IPS-NIHi7 (cell line): ENCODE measurements around the gene C2CD4B.

Experiments used
- DNase-seq: peaks from one replicate; pipeline ENCODE4 v3.0.0; 2012; ENCODE audit warnings: mixed read lengths; ENCODE audit errors: extremely low spot score

Gene C2CD4B

DNA sequence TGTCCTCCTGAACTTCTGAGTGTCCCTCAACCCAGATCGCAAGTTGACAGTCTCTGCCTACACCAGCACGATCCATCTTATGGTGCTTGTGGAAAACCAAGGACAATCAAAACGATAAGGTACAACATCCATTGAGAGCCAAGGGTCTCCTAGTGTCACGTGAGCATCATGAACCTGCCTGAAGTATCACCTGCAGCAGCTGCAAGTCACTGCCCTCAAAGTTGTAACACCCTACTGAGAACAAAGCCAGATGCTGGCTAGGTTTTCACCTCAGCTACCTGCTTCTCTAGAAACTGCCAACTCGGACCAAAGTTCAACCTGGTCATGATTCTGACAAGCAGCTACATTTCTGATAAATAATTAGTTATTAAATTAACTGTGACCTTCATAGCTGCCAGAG lies 17.5 kb downstream of the C2CD4B start:
- no peak for DNase-seq

DNA sequence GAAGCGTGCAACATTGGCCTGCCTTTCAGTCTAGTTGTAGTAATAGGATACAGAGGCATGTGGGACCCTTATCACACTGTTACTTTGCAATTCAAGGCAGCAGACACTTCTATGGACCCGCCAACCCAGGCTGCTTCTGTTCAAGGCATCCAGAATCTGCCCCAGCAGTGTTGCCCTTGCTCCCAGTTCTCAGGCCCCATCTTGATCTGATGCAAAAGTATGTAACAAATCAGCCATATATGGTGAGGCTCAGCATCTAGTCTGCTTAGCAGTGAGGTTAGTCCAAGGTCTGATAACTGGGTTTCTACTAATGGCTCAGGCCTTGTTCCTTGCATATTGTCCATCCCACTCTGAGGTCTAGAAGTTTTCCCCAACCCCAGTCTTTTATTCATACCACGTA lies 17.9 kb downstream of the C2CD4B start:
- no peak for DNase-seq

DNA sequence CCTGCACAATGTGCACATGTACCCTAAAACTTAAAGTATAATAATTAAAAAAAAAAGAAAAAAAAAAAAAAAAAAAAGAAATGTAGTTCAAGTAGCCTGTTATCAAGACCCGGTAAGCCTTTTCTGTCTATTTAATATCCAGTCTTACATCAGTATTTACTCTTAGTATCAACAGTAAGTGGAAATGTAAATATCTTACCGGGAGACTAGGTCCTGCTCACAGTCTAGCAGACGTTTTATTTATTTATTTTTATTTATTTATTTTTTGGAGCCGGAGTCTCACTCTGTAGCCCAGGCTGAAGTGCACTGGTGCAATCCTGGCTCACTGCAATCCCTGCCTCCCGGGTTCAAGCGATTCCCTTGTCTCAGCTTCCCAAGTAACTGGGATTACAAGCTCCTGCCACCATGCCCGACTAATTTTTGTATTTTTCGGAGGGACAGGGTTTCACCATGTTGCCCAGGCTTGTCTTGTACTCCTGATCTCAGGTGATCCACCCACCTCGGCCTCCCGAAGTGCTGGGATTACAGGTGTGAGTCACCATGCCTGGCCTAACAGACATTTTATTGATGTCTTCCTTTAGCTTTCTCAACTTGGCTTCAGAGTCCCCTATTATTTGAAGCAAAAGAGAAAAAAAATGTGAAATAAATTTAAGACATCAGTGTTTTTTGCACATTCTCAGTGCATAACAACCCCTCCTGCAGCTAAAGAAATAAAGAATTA lies 19.9 kb downstream of the C2CD4B start:
- no peak for DNase-seq

DNA sequence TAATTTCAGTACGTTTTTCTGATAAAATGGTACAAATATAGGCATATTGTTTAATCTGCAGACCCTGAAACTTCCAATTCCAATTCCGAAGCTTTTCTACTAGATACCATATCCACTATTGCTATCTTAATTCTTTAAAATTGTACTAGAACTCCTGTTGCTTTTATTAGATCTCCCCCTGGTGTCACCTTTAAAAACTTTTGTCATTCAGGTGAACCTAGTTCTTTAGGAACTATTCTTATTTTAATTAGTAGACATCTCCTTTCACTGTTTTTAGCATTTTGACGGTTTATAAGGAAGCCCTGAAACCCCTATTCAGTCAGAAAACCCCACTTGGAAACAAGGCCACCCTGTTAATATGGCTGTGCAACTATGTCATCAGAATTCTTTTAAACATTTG lies 22.3 kb downstream of the C2CD4B start:
- DNase-seq = no peak

DNA sequence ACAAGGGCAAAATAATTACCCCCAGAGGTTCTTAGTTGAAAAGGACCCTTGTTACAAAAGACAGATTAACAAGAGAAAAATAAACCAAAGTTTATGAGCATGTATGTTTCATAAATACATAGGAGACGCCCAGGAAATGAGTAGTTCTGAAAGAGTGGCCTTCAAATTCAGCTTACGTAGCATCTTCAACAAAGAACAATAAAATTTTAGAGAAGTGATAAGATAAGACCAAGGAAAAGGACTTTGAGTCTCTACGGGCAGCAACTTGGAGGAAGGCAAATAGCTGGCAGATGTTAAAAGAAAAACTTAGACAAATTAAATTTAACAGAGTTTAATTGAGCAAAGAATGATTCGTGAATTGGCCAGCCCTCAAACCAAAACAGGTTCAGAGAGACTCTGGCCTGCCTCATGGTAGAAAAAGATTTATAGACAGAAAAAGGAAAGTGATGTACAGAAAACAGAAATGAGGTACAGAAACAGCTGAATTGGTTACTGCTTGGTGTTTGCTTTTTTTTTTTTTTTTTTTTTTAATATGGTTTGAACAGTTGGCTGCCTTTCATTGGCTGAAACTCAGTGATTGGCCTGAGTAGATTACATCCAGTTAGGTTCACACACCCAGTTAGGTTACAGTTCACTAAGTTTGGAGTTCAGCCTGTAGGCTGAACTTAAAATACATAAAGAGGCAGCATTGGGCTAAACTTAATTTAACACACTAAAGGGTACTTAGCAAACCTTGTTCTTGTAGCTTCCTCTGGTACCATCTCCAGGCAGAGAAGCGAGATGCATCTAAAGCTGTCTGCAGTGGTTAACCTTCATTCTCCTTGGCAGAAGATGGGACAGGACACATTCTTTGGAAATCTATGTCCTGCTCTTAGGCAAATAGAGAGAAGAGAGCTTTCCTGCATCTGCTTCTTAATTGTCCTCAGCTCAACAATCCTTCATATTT lies 23.2 kb downstream of the C2CD4B start:
- DNase-seq = no peak

DNA sequence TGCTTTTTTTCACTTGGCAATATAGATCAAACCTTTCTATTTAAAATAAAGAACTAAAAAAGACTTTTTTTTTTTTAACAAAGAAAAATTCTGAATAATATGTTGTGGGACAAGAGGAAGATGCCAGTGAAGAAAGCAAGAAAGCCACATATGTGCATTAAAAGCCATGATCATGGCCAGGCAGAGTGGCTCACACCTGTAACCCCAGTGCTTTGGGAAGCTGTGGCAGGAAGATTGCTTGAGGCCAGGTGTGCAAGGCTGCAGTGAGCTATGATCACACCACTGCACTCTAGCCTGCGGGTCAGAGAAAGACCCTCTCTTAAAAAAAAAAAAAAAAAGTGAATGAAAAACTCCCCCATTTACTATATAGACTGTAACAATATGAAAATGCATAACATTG lies 23.9 kb downstream of the C2CD4B start:
- DNase-seq = no peak

DNA sequence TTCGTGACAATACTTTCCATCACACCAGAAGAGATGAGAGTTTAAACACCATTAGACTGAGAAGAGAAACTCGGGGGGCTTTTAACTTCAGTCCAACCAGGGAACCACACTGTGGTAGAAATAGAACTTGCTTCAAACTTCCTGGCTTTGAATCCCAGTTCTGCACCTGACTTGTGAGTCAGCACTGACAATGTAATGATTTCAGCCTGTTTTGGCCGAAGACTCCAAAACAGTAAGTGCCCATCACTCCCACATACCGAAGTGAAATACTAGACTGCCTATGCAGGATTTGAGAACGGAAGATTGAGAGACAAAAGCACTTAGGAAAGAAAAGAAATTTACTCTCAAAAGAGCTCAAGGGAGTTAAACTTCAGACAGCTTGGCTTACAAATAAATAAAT lies 27.0 kb downstream of the C2CD4B start:
- DNase-seq = no peak

DNA sequence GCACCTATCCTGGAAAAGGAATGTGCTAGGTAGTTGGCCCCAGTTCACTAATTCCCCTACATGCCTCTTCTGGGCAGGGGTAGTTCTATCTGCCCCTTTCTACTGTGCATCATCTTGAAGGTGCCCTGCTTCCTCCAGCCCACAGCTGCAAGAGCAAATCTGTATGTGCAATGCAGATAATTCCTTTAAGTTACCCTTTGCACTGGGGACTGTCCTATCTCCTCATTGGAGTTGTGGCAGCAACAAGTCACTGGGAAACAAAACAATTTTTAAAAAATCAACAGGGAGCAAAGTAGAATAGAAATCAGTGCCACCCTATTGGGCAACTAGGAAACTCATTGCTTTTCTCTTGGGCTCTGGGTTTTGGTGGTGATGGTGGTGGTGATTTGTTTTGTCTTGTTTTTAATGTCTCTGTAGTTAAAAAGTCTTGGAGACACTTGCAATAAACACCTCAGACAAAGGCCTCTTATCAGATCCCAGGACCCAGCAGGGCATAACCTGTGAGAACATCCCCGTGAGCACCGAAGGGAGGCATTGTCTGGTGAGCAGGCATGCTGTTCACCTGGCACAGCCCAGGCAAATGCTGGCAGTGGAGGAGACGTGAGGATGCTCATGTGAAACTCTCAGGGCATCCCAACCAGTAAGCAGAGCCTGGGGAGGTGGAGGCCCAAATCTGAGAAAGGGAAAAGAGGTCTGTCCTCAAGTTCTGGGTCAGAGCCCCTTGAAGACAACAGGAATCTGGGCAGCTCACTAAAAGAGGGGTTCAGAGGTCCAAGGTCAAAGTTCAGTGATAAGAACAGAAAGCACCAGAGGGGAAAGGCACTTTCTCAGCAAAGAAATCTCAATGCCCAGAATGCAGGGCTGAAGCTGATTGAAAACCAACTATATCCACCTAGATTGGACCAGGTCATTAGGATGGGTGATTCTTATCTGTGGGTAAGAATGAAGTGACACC lies 27.9 kb downstream of the C2CD4B start:
- DNase-seq = no peak

DNA sequence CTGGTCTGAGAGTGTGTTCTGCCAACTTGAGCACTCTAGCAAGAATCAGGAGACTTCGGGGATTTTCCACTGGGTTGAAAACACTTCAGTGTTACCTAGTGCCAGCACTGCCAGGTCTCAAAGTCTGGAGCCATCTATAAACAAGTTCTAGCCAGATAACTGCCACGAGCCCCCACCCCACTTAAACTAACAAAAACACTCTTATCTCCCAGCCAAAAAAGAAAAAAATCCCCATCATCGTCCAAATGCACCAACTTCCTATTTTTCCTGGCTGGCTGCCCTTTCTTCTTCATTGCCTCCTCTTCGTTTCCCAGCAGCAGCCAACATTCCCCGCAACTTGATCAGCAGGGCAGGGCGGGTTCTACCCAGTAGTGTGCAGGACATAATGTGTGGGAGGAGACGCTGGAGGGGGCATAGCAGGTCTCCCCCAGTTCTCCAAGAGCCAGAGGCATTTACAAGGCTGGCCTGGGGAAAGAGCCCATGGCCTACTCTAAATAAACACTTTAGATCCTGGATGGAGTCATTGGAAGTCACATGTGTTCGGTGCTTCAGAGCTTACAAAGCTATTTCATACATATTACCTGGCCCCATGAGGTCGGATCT lies 29.5 kb downstream of the C2CD4B start:
- DNase-seq = no peak

DNA sequence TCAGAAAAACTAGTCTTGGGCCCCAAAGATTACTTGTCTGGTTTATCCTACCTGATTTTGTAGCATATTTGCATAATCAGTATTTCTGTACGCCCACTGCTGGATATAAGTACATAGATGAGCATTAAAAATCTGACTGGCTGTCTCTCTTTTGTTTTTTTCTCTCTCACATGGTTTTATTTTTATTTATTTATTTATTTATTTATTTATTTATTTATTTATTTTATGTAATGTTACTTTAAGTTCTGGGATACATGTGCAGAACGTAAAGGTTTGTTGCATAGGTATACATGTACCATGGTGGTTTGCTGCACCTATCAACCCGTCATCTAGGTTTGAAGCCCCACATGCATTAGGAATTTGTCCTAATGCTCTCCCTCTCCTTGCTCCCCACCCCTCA lies 31.9 kb downstream of the C2CD4B start:
- no peak for DNase-seq

DNA sequence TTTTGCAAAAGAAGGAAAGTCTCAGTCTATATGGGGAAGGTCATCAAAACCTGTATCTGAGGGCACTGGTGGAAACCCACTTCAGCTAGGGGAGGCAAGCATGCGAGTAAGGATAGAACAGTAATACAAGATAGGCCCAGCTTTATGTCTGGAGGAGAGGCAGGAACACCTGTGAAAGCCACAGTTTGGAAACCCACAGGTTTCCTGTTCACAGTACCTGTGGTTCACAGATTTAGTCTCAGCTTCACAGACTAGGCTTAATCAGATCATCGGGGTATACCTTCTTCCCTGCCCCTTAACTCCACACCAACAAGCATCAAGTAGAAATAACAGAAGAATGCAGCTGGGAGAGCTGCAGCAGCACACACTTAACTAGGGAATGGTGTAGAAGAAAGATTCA lies 36.2 kb downstream of the C2CD4B start:
- DNase-seq = no peak

DNA sequence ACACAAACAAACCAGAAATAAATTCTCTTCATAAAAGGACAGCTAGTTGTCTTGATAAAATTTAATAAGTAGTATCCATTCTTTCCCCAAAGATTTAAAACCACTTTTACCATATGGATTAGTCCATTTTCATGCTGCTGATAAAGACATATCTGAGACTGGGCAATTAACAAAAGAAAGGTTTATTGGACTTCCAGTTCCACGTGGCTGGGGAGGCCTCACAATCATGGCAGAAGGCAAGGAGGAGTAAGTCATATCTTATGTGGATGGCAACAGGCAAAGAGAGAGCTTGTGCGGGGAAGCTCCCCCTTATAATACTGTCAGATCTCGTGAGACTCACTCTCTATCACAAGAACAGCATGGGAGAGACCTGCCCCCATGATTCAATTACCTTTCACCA lies 38.7 kb downstream of the C2CD4B start:
- no peak for DNase-seq

DNA sequence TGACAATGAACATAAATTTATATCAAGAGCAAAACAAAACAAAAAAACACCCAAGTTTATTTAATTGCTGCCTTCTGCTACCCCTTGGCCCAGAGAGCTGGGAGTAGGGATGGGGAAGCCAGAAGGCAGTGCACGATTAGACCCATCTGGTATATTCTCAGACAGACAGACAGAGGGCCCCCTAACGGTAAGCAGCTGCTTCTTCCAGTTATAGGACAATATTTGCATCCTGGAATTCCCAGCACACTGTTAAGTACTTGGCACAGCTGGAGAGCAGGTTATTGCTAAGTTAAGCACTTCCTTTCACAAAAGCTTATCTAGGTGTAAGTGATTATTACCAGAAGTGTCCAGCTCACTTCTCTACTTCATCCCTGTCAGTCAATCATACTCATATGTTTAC lies 39.3 kb downstream of the C2CD4B start:
- no peak for DNase-seq

DNA sequence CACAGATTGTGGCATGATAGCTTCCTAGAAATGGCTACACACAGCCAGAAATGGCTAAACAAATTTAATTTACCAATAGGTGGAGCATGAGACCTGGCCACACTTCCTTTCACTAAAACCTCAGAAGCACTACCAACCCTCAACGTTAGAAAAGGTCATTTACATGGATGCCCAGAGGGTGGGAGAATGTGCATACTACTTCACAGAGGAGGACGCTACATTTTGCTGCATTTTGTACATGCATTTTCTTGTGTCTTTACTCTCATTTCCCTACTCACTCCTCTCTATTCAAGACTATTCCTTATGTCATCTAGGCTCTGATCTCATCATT lies 40.1 kb downstream of the C2CD4B start:
- no peak for DNase-seq

DNA sequence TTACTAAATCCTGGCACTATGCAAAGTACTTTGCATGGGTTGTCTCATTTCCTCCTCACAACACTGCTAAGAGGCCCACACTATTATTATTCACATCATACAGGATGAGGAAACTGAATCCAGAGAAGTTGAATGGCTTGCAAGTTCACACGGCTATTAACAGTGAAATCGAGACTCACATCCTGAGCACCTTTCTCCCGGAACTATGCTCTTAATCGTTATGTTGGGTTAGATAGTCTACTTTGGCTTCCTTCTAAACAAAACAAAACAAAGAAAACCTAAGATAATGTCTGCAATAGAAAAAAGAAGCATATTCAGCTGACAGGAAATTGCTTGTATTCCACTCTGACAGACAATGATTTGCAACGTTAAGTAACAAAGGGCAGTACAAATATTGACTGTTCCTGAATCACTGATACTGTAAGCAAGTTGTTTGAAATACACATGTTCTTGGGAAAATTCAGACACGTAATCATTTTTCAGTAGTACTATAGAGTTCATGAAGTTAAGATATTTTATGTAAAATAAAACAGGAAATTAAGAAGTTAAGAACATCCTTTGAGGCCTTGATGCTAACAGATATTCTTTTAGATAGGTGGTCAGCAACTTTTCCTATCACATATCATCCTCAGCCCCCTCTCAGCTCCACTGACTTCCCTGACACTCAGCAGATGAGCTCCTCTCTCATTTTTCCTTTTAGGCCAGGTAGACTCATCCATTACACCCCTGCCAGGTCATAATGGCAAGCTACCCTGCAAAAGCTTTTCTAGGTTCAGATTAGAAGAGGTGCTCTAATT lies 40.7 kb downstream of the C2CD4B start:
- DNase-seq = no peak

DNA sequence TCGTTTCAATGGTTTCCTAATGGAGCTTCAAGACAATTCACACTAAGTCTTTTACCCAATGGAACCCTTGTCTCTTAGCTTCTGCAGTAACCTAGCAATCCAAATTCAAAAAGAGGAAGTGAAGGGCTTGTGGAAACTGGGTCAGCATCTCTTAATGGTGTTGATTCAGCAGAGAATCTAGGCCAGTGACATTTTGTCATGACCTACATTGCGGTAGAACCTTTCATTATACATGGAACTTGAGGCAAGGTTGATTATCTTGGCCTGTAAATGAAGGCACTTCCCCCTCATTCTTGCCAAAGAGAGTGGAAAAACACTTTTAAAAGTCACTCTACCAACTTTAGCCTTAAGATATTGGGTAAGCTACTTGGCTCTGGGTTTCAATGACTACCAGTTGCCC lies 42.8 kb downstream of the C2CD4B start:
- DNase-seq = no peak

DNA sequence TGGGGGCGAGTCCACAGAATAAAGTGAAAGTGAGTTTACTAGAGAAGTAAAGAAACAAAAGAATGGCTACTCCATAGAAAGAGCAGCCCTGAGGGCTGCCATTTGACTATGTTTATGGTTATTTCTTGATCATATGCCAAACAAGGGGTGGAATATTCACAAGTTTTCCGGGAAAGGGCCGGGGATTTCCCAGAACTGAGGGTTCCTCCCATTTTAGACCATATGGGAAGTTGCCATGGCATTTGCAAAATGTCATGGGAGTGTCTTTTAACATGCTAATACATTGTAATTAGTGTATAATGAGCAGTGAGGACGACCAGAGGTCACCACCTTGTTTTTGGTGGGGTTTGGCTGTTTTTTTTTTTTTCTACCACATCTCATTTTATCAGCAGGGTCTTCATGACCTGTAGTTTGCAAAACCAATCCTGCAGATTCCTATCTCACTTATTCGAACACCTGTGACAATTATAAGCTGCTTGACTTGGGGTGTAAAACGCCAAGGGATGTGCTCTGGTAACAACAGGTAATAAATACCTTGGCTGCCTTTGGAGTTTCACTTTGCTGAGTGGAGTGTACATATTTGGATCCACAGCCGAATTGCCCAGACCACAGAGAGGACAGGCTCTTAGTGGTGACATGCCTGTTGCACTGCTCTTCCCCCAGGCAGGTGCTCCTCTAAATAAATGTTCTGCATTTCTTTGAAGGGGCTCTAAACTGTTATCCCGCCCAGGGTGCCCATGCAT lies 43.6 kb downstream of the C2CD4B start:
- no peak for DNase-seq

DNA sequence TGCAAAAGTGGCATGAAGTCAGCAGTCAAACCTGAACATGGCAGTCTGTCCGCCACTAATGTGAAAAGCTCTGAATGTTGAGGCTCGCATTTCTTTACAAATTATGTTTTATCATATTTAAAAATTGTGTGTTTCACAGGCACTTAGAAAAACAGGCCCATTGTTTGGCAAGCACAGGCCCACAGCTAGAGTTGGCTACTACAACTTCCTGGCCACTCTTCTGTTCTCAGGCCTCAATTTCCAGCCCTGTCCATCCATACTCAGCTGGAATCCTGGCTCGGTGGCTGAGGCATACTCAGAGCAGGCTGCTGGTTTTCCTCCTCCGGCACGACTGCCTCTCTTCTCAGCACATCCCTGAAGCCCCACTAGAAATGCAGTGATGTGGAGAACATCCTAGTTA lies 44.3 kb downstream of the C2CD4B start:
- DNase-seq = no peak

DNA sequence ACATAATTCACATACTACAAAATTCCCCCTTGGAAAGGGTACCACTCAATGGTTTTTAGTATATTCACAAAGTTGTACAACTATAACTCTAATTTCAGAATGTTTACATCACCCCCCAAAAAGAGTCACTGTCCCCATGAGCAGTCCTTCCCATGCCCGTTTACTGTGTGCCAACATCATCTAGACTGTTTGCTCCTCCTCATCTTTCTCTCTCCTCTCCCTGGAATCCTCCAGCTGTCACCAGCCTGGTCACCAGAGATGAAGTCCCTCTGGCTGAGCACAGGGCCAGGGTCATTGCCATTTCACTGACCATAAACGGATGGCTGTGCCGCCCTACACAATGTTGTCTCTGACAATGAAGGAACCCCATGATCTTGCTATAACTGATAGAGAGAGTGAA lies 45.2 kb downstream of the C2CD4B start:
- no peak for DNase-seq

DNA sequence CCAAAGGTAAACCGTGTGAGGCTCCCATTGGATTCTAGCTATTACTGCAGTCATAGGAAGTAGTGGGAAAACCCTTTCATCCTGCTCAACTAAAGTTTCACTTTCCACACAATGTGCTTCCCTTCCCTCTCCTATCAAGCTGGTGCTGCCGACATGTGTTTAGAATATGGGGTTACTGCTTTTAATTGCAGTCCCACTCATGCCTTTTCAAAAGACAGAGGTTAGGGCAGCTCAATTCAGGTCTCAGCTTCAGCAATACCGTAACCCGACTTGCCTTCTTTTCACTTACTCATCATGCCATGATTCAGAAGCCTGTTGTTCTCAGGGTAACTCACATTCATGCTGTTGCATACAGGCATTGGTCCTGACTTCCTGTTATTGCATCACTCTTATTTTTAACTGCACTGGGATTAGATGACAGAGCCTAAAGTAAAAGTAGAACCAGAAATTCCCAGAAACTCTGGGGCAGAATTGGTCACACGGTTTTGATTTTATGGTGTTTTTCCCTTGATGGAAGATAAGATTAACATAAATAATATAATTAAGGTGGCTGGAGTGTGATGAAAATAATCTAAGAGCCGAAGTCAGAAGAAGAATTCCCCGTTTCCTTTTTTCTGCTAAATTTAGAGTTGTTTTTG lies 45.7 kb downstream of the C2CD4B start:
- DNase-seq = no peak
